Sigmoid colon (tissue), 4 donors: ENCODE results near the gene GALNT13.

Source experiments
- POLR2AphosphoS5 ChIP-seq, 4 donors: sonication (generic); formaldehyde crosslinking; IDR thresholded peaks; one replicate each; pipeline ENCODE4 v1.6.1; 2017; ENCODE audit warnings: antibody characterized with exemption in 4 of 4
- TF ChIP-seq, protein P1 (sequence below), 4 experiments: fragments of 450-650 bp in 3 of 4; fragments of 200-600 bp in 1 of 4; IDR thresholded peaks; one replicate each; pipeline ENCODE4 v1.5.1; 2016 to 2019; ENCODE audit warnings: antibody characterized with exemption in 4 of 4, mild to moderate bottlenecking in 3 of 4, moderate library complexity in 2 of 4

DNA sequence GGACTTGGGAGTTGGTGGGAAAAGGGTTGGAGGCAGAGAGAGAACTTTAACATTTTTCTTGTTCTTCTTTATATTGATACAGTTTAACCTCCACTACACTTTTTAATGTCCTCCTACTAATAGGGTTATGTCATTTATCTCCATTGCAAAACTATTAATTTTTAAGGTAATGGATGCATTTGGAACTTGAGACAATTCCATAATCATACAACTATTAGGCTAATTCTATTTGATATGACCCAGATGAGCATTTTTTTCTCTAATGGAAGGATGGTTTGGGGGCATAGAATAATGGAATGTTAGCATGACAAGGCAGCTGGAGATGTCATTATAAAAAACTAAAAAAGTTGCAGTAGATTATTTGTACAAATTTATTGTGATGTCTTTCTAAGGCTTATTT is 587.6 kb downstream of the GALNT13 start:
- TF ChIP-seq, protein P1, sequence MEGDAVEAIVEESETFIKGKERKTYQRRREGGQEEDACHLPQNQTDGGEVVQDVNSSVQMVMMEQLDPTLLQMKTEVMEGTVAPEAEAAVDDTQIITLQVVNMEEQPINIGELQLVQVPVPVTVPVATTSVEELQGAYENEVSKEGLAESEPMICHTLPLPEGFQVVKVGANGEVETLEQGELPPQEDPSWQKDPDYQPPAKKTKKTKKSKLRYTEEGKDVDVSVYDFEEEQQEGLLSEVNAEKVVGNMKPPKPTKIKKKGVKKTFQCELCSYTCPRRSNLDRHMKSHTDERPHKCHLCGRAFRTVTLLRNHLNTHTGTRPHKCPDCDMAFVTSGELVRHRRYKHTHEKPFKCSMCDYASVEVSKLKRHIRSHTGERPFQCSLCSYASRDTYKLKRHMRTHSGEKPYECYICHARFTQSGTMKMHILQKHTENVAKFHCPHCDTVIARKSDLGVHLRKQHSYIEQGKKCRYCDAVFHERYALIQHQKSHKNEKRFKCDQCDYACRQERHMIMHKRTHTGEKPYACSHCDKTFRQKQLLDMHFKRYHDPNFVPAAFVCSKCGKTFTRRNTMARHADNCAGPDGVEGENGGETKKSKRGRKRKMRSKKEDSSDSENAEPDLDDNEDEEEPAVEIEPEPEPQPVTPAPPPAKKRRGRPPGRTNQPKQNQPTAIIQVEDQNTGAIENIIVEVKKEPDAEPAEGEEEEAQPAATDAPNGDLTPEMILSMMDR (IDR thresholded peaks at IDR 0.05): no peak
- no peak for TF ChIP-seq POLR2AphosphoS5 (IDR thresholded peaks at IDR 0.05)
